Mesendoderm (in vitro differentiated cells): ENCODE data around the gene SEL1L.
A peak's percentile ranks its signal among the peaks of the same experiment; 100 is the strongest.

ENCODE experiments used
- DNase-seq: peaks from one replicate; pipeline ENCODE4 v3.0.0; 2013
- H2AK5ac ChIP-seq: 2 replicates; pipeline ENCODE4 v1.6.1; 2013; ENCODE audit warnings: low read length, inconsistent platforms
- H2BK120ac ChIP-seq: 2 replicates; pipeline ENCODE4 v1.6.1; 2013; ENCODE audit warnings: low read depth, mild to moderate bottlenecking, low read length, moderate library complexity, mixed read lengths
- H2BK15ac ChIP-seq: replicated peaks from 2 replicates; pipeline ENCODE4 v1.6.1; 2013; ENCODE audit warnings: low read depth, mild to moderate bottlenecking, moderate library complexity
- H2BK5ac ChIP-seq: 2 replicates; pipeline ENCODE4 v1.6.1; 2013; ENCODE audit warnings: low read length, inconsistent platforms
- H3K18ac ChIP-seq: 2 replicates; pipeline ENCODE4 v1.6.1; 2013; ENCODE audit warnings: mild to moderate bottlenecking, low read length, mixed read lengths
- H3K23ac ChIP-seq: one replicate; pipeline ENCODE4 v1.6.1; 2013; ENCODE audit warnings: low read length
- H3K27ac ChIP-seq: 2 replicates; pipeline ENCODE4 v1.5.1; 2013; ENCODE audit warnings: low read depth, mild to moderate bottlenecking, inconsistent platforms, low read length, moderate library complexity
- H3K27me3 ChIP-seq: 2 replicates; pipeline ENCODE4 v1.6.1; 2013; ENCODE audit warnings: low read length, control low read depth, mild to moderate bottlenecking, inconsistent platforms; ENCODE audit not compliant: insufficient read depth, poor library complexity
- H3K36me3 ChIP-seq: 2 replicates; pipeline ENCODE4 v1.6.1; 2013; ENCODE audit warnings: low read length, inconsistent platforms; ENCODE audit not compliant: control insufficient read depth, insufficient read depth
- H3K4ac ChIP-seq: one replicate; pipeline ENCODE4 v1.6.1; 2013; ENCODE audit warnings: low read depth, mild to moderate bottlenecking, low read length, moderate library complexity
- H3K4me1 ChIP-seq: 2 replicates; pipeline ENCODE4 v1.6.1; 2013; ENCODE audit warnings: low read depth, low read length, inconsistent platforms; ENCODE audit not compliant: control insufficient read depth
- H3K4me2 ChIP-seq: 2 replicates; pipeline ENCODE4 v1.6.1; 2013; ENCODE audit warnings: low read length
- H3K4me3 ChIP-seq: 2 replicates; pipeline ENCODE4 v1.5.1; 2013; ENCODE audit warnings: mild to moderate bottlenecking, low read length
- H3K56ac ChIP-seq: one replicate; pipeline ENCODE4 v1.6.1; 2013; ENCODE audit warnings: low read length
- H3K79me1 ChIP-seq: 2 replicates; pipeline ENCODE4 v1.6.1; 2013; ENCODE audit warnings: low read length, inconsistent platforms
- H3K79me2 ChIP-seq: 2 replicates; pipeline ENCODE4 v1.6.1; 2013; ENCODE audit warnings: mild to moderate bottlenecking, low read length; ENCODE audit not compliant: control insufficient read depth, insufficient read depth
- H3K9ac ChIP-seq: 2 replicates; pipeline ENCODE4 v1.6.1; 2013; ENCODE audit warnings: low read length, inconsistent platforms
- H4K5ac ChIP-seq: one replicate; pipeline ENCODE4 v1.6.1; 2013; ENCODE audit warnings: low read length
- H4K8ac ChIP-seq: one replicate; pipeline ENCODE4 v1.6.1; 2013; ENCODE audit warnings: low read depth, mild to moderate bottlenecking, control low read depth, low read length, moderate library complexity
- WGBS: extraction: QIAGEN DNeasy Blood & Tissue Kit; methylation state at CpG from one replicate; pipeline ENCODE4 v1.1.7; 2013; ENCODE audit warnings: low lambda C conversion rate, missing lambda C conversion rate; ENCODE audit not compliant: insufficient coverage; ENCODE audit errors: extremely low coverage; 5-methylcytosine and 5-hydroxymethylcytosine counted together

Gene SEL1L

DNA sequence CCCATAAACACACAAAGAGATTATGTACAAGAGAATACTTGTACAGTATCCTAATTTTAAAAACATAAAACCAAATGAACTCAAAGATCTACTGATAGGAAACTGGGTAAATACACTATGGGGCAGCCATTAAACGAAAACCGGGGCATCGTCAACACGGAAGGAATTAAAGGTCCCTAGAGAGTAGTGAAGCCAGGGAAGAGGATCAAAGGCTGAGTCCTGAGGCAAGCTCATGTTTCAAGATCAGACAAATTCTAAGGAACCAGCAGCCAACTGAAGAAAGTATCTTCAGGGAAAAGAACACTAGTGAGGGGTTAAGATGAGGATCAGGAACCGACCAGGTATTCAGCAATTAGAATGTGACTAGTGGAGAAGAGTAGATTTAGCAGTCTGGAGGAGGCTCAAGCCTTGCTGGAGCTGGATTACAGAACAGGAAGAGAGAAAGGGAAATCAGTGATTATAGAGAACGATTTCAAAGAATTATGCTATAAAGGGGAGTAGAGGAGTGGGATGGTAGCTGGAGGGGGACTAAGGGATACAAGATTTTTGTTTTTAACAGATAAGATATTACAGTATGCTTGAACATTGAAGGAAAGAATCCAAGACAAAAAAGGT, 23.7 kb downstream of the SEL1L start:
- H3K79me1 ChIP-seq = peaks cover 3% of the 10 kb centered on the region
- no peak overlapping the region for H2AK5ac ChIP-seq
- no peak overlapping the region for H3K23ac ChIP-seq
- no peaks in the 10 kb centered on the region for H3K27me3 ChIP-seq
- no peak overlapping the region for H4K5ac ChIP-seq
- H3K4me2 ChIP-seq = no peak overlapping the region
- peaks cover 10% of the 10 kb centered on the region for H3K4me1 ChIP-seq
- no peak for DNase-seq
- H2BK5ac ChIP-seq = no peak overlapping the region
- no CpG with 5 or more reads among the region's 6 CpGs for WGBS
- no peak overlapping the region for H3K18ac ChIP-seq
- H4K8ac ChIP-seq = no peak overlapping the region
- H3K79me2 ChIP-seq = no peaks in the 10 kb centered on the region
- H3K9ac ChIP-seq = peak overlapping the region; percentile 2
- no peaks in the 10 kb centered on the region for H3K36me3 ChIP-seq
- H3K56ac ChIP-seq = peak overlapping the region; percentile 27
- H2BK120ac ChIP-seq = no peak overlapping the region
- H3K4me3 ChIP-seq = no peak overlapping the region
- H2BK15ac ChIP-seq = no peak overlapping the region
- no peak overlapping the region for H3K4ac ChIP-seq
- no peak overlapping the region for H3K27ac ChIP-seq

DNA sequence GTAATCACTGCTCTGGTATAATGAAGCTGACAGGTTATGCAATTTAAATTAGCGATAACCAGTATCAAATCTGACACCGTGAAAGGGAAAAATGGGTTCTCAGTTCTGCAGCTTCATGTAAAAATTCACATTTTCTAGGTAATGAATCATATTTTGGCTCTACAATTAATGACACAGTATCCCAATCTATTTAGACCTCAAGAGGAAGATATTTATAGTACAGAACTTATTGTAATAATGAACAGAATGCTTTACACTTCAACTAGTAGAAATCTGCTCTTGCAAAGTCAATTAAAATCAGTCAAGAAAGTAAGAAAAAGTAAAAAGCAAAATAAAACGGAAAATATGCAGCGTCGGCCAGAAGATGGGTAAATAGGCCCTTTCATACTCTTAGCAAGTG, 24.3 kb downstream of the SEL1L start:
- no peak overlapping the region for H3K9ac ChIP-seq
- H3K36me3 ChIP-seq = no peaks in the 10 kb centered on the region
- no peak overlapping the region for H2BK5ac ChIP-seq
- no peak overlapping the region for H3K18ac ChIP-seq
- H2AK5ac ChIP-seq = no peak overlapping the region
- H3K4me2 ChIP-seq = no peak overlapping the region
- peaks cover 3% of the 10 kb centered on the region for H3K79me1 ChIP-seq
- no peak overlapping the region for H3K23ac ChIP-seq
- WGBS = no CpG with 5 or more reads among the region's 5 CpGs
- H2BK120ac ChIP-seq = no peak overlapping the region
- no peaks in the 10 kb centered on the region for H3K27me3 ChIP-seq
- DNase-seq = no peak
- peaks cover 10% of the 10 kb centered on the region for H3K4me1 ChIP-seq
- H4K8ac ChIP-seq = no peak overlapping the region
- H3K56ac ChIP-seq = no peak overlapping the region
- H2BK15ac ChIP-seq = no peak overlapping the region
- H3K4ac ChIP-seq = no peak overlapping the region
- H3K79me2 ChIP-seq = no peaks in the 10 kb centered on the region
- no peak overlapping the region for H3K4me3 ChIP-seq
- H3K27ac ChIP-seq = no peak overlapping the region
- no peak overlapping the region for H4K5ac ChIP-seq

DNA sequence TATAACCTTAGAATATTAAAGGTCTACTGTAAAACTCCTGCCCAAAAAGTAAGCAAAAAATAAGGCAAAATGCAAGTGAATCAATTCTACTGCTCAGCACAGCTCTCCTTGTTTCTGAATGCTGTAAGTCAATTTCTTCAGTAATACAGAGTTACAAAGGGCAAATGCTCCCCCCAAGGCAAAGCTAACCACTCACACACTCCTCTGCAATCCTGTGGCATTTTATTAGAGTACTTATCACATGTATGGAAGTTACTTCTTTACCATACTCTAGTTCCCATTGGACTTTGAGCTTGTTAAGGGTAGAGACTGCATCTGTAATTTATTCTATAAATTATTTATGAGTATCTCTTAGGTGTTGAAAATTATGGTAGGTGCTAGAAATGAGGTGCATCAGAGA, 27.2 kb downstream of the SEL1L start:
- Histone ChIP-seq H3K9ac (no peak overlapping the region), H3K4me3 (no peak overlapping the region), H3K4me2 (no peak overlapping the region), H3K36me3 (no peaks in the 10 kb centered on the region), H3K4me1 (peaks cover 4% of the 10 kb centered on the region), H2BK120ac (no peak overlapping the region), H2BK15ac (no peak overlapping the region), H3K18ac (no peak overlapping the region), H2AK5ac (no peak overlapping the region), H3K23ac (no peak overlapping the region), H3K27me3 (no peaks in the 10 kb centered on the region), H3K4ac (no peak overlapping the region), H2BK5ac (no peak overlapping the region), H3K56ac (no peak overlapping the region), H4K8ac (no peak overlapping the region), H3K27ac (no peak overlapping the region), H3K79me1 (peaks cover 3% of the 10 kb centered on the region), H4K5ac (no peak overlapping the region), H3K79me2 (no peaks in the 10 kb centered on the region)
- no peak for DNase-seq

DNA sequence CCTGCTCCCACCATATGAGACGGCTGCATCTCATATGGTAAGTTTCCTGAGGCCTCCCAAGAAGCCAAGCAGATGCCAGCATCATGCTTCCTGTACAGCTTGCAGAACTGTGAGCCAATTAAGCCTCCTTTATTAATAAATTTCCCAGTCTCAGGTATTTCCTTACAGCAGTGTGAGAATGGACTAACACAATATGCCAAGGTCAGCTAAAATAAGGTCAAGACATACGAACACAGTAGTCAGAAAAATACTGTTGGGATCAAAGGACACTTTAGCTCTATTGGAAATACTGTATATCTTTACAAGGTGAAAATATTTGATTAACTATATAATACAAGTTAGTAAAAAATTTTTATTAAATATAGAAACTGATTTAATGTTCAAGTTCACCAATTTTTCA, 28.8 kb downstream of the SEL1L start:
- no peak overlapping the region for H3K4me3 ChIP-seq
- peaks cover under 1% of the 10 kb centered on the region for H3K79me1 ChIP-seq
- H3K4ac ChIP-seq = no peak overlapping the region
- H3K27me3 ChIP-seq = no peaks in the 10 kb centered on the region
- H3K18ac ChIP-seq = no peak overlapping the region
- H2BK15ac ChIP-seq = no peak overlapping the region
- H4K8ac ChIP-seq = no peak overlapping the region
- H2BK120ac ChIP-seq = no peak overlapping the region
- H3K4me2 ChIP-seq = no peak overlapping the region
- H2AK5ac ChIP-seq = no peak overlapping the region
- H3K79me2 ChIP-seq = no peaks in the 10 kb centered on the region
- no peak overlapping the region for H4K5ac ChIP-seq
- H3K36me3 ChIP-seq = no peaks in the 10 kb centered on the region
- H3K9ac ChIP-seq = no peak overlapping the region
- H3K27ac ChIP-seq = no peak overlapping the region
- H3K4me1 ChIP-seq = no peaks in the 10 kb centered on the region
- no peak for DNase-seq
- no peak overlapping the region for H2BK5ac ChIP-seq
- no CpG with 5 or more reads among the region's 2 CpGs for WGBS
- no peak overlapping the region for H3K23ac ChIP-seq
- no peak overlapping the region for H3K56ac ChIP-seq

DNA sequence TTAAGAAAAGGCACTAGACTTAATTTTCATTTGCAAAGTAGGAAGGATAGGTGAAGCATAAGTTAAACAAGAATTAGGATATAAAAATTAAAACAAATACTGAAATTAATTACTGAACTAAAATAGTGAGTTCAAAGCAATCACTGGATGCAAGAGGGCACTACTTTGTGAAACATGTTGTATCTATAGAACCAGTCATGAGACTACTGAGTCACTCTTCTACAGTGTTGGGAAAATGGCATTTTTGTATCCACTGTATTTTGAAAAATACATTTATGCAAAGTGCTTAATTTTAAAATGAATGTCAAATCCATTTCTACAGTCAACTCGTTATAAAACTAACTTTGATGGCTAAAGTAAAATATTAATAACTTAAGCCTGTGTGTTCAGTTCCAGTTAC, 47.9 kb downstream of the SEL1L start:
- Histone ChIP-seq H3K27me3 (no peaks in the 10 kb centered on the region), H3K36me3 (peaks cover 2% of the 10 kb centered on the region)

DNA sequence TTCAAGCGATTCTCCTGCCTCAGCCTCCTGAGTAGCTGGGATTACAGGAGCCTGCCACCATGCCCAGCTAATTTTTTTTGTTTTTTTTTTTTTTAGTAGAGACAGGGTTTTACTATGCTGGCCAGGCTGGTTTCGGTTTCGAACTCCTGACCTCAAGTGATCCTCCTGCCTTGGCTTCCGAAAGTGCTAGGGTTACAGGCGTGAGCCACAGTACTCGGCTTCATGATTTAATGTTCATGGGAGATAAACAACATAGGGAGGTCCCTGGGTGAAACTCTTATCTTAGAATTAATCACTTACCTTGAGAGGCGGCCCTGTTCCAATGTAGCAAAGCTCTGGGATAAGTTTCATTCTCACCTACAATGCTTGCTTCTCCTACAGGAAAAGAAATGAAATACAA, 48.3 kb downstream of the SEL1L start:
- H2BK15ac ChIP-seq = no peak overlapping the region
- H3K27me3 ChIP-seq = no peaks in the 10 kb centered on the region
- WGBS = no CpG with 5 or more reads among the region's 7 CpGs
- no peak overlapping the region for H2BK5ac ChIP-seq
- no peaks in the 10 kb centered on the region for H3K79me1 ChIP-seq
- no peak overlapping the region for H2BK120ac ChIP-seq
- no peak for DNase-seq
- H3K9ac ChIP-seq = no peak overlapping the region
- H4K8ac ChIP-seq = no peak overlapping the region
- H3K79me2 ChIP-seq = no peaks in the 10 kb centered on the region
- no peak overlapping the region for H3K4me3 ChIP-seq
- H4K5ac ChIP-seq = no peak overlapping the region
- H3K4me1 ChIP-seq = no peaks in the 10 kb centered on the region
- H3K27ac ChIP-seq = no peak overlapping the region
- no peak overlapping the region for H3K18ac ChIP-seq
- no peak overlapping the region for H3K4me2 ChIP-seq
- H3K4ac ChIP-seq = no peak overlapping the region
- peaks cover 3% of the 10 kb centered on the region for H3K36me3 ChIP-seq
- no peak overlapping the region for H3K23ac ChIP-seq
- H3K56ac ChIP-seq = no peak overlapping the region
- no peak overlapping the region for H2AK5ac ChIP-seq

More for the DNA sequence above, 47.9 kb downstream of the SEL1L start:
- Histone ChIP-seq H3K23ac (no peak overlapping the region), H3K4me3 (no peak overlapping the region), H3K18ac (no peak overlapping the region), H4K8ac (no peak overlapping the region), H2BK15ac (no peak overlapping the region), H2BK5ac (no peak overlapping the region), H2BK120ac (no peak overlapping the region), H3K27ac (no peak overlapping the region), H3K4ac (no peak overlapping the region), H3K79me1 (no peaks in the 10 kb centered on the region), H3K9ac (no peak overlapping the region), H3K4me2 (no peak overlapping the region), H3K4me1 (no peaks in the 10 kb centered on the region), H3K79me2 (no peaks in the 10 kb centered on the region), H2AK5ac (no peak overlapping the region), H4K5ac (no peak overlapping the region), H3K56ac (no peak overlapping the region)
- no CpG with 5 or more reads among the region's 1 CpG for WGBS
- DNase-seq = no peak
